A549 (cell line): Measurements from ENCODE around the gene CDK5RAP2. TPM values are rescaled to one million over a fixed set of nuclear protein-coding genes. Genes with fewer than 3 reads are reported as not detected.

Experiments
- ATAC-seq, 2 experiments: fragments of 200-7000 bp in 1 of 2; fragments of >200 bp in 1 of 2; cut with Nextera tagmentation in 1 of 2; cut with Tn5 transposase in 1 of 2; 3 replicates each; pipeline versions ENCODE4 v1.8.0 to v1.9.1; 2018 to 2020; ENCODE audit warnings: mild to moderate bottlenecking in 1 of 2, moderate library complexity in 1 of 2
- CTCF ChIA-PET: fragments of 300-600 bp; sonication (Branson Sonifier 250); formaldehyde crosslinking; extraction: SDS; loops from one replicate; lab custom pipeline; 2021; ENCODE audit warnings: antibody characterized with exemption, inconsistent platforms; lab: Yijun Ruan, JAX
- POLR2A ChIA-PET: fragments of 350-600 bp; formaldehyde crosslinking; extraction: SDS; loops from one replicate; lab custom pipeline; 2021; ENCODE audit warnings: antibody characterized with exemption, inconsistent platforms; lab: Yijun Ruan, JAX
- DNase-seq, 2 experiments: peaks; one replicate each; pipeline versions ENCODE4 v3.0.0 to v3.0.0-alpha.2; 2011 to 2016; ENCODE audit warnings: low read depth in 1 of 2, low spot score in 1 of 2
- FAIRE-seq: peaks from 2 replicates; lab custom pipeline; 2011; peaks lifted over from hg19 to GRCh38; lab: Jason Lieb, UNC
- H3K27ac ChIP-seq, 2 experiments: fragments of >200 bp; sonication (Bioruptor Twin); formaldehyde crosslinking; 3 replicates each; pipeline ENCODE4 v1.5.1; 2016 to 2017
- H3K4me1 ChIP-seq: fragments of >200 bp; sonication (Bioruptor Twin); formaldehyde crosslinking; 3 replicates; pipeline ENCODE4 v1.6.1; 2016
- H3K4me2 ChIP-seq: fragments of >200 bp; sonication (Bioruptor Twin); formaldehyde crosslinking; 3 replicates; pipeline ENCODE4 v1.6.1; 2016
- H3K4me3 ChIP-seq: fragments of >200 bp; sonication (Bioruptor Twin); formaldehyde crosslinking; 3 replicates; pipeline ENCODE4 v1.5.1; 2016
- H3K9me3 ChIP-seq: fragments of >200 bp; sonication (Bioruptor Twin); formaldehyde crosslinking; 3 replicates; pipeline ENCODE4 v1.6.1; 2016
- BCL3 ChIP-seq: fragments of >200 bp; sonication (Bioruptor Twin); formaldehyde crosslinking; IDR thresholded peaks from 3 replicates; pipeline ENCODE4 v1.6.1; 2016
- BHLHE40 ChIP-seq: IDR thresholded peaks from 2 replicates; pipeline ENCODE4 v1.6.1; 2012; ENCODE audit warnings: low read depth, low read length, inconsistent platforms
- CBX8 ChIP-seq: fragments of 200-600 bp; sonication (generic); IDR thresholded peaks from 2 replicates; pipeline ENCODE4 v1.6.1; 2016
- CHD2 ChIP-seq: fragments of 150-350 bp; IDR thresholded peaks from 2 replicates; pipeline ENCODE4 v1.6.1; 2014; ENCODE audit warnings: low read length; ENCODE audit not compliant: partially characterized antibody
- E2F6 ChIP-seq: IDR thresholded peaks from 2 replicates; pipeline ENCODE4 v1.6.1; 2012; ENCODE audit warnings: low read depth, borderline replicate concordance
- EHMT2 ChIP-seq: fragments of 200-600 bp; sonication (generic); IDR thresholded peaks from 2 replicates; pipeline ENCODE4 v1.6.1; 2016; ENCODE audit warnings: antibody characterized with exemption, low read depth, mild to moderate bottlenecking, moderate library complexity
- ELK1 ChIP-seq: fragments of 150-350 bp; IDR thresholded peaks from 2 replicates; pipeline ENCODE4 v1.6.1; 2014; ENCODE audit warnings: low read depth, mild to moderate bottlenecking, low read length
- FOSB ChIP-seq: fragments of 250-450 bp; sonication (Bioruptor Pico); IDR thresholded peaks from 2 replicates; pipeline ENCODE4 v1.5.0; 2020; ENCODE audit warnings: mild to moderate bottlenecking, moderate library complexity
- FOSL2 ChIP-seq, 2 experiments: fragments of 450-650 bp in 1 of 2; fragments of >200 bp in 1 of 2; sonication (Bioruptor Twin) in 1 of 2; formaldehyde crosslinking; IDR thresholded peaks; 2 replicates each; pipeline versions ENCODE4 v1.5.0 to v1.6.1; 2016 to 2020; ENCODE audit warnings: mild to moderate bottlenecking in 1 of 2, moderate library complexity in 1 of 2
- GATA3 ChIP-seq: IDR thresholded peaks from 2 replicates; pipeline ENCODE4 v1.6.1; 2012; ENCODE audit warnings: borderline replicate concordance
- HOXA7 ChIP-seq: fragments of 250-450 bp; sonication (Bioruptor Pico); IDR thresholded peaks from 2 replicates; pipeline ENCODE4 v1.5.0; 2020; ENCODE audit warnings: mild to moderate bottlenecking, moderate library complexity
- JUN ChIP-seq, 2 experiments: fragments of >200 bp; sonication (Bioruptor Twin); formaldehyde crosslinking; IDR thresholded peaks; 2 replicates in 1 of 2; 3 replicates in 1 of 2; pipeline ENCODE4 v1.6.1; 2016 to 2017
- KDM1A ChIP-seq: fragments of 200-600 bp; sonication (generic); IDR thresholded peaks from 2 replicates; pipeline ENCODE4 v1.6.1; 2016; ENCODE audit warnings: low read depth, mild to moderate bottlenecking
- KDM5A ChIP-seq: fragments of 200-600 bp; sonication (generic); IDR thresholded peaks from 2 replicates; pipeline ENCODE4 v1.6.1; 2016; ENCODE audit warnings: antibody characterized with exemption, mild to moderate bottlenecking
- MAZ ChIP-seq: fragments of 150-350 bp; IDR thresholded peaks from 2 replicates; pipeline ENCODE4 v1.6.1; 2014; ENCODE audit warnings: antibody characterized with exemption, low read depth, low read length, borderline replicate concordance
- MYC ChIP-seq: IDR thresholded peaks from 2 replicates; pipeline ENCODE4 v1.6.1; 2012; ENCODE audit warnings: mild to moderate bottlenecking, inconsistent platforms, low read length, improper control_type of control experiment, borderline replicate concordance
- NPAS2 ChIP-seq: fragments of 250-450 bp; sonication (Bioruptor Pico); IDR thresholded peaks from 2 replicates; pipeline ENCODE4 v1.8.0; 2022; ENCODE audit warnings: mild to moderate bottlenecking, moderate library complexity, borderline replicate concordance
- RCOR1 ChIP-seq: fragments of 150-350 bp; IDR thresholded peaks from 2 replicates; pipeline ENCODE4 v1.6.1; 2014; ENCODE audit warnings: antibody characterized with exemption, low read length, low read depth
- RNF2 ChIP-seq: fragments of 200-600 bp; sonication (generic); IDR thresholded peaks from 2 replicates; pipeline ENCODE4 v1.6.1; 2016; ENCODE audit warnings: low read depth, mild to moderate bottlenecking, antibody characterized with exemption, moderate library complexity, borderline replicate concordance
- ZC3H11A ChIP-seq: fragments of 450-650 bp; IDR thresholded peaks from 2 replicates; pipeline ENCODE4 v1.6.1; 2014; ENCODE audit warnings: antibody characterized with exemption, mild to moderate bottlenecking
- WGBS: methylation state at CpG from one replicate; pipeline ENCODE4 v1.1.6; 2017; ENCODE audit errors: missing lambda C conversion rate; 5-methylcytosine and 5-hydroxymethylcytosine counted together
- polyA plus RNA-seq, 4 experiments: library from polyadenylated mRNA; depleted of rRNA in 3 of 4; stranded (reverse); fragments of >200 nt; fragmentation: RNase III in 1 of 4; extraction: RNeasy Plus Mini Kit Qiagen cat#74134 plus additional on column Dnase treatment in 1 of 4; gene quantifications; 2 replicates in 3 of 4; 3 replicates in 1 of 4; pipeline ENCODE4 v1.2.3, GENCODE V29; 2011 to 2017

Gene CDK5RAP2
- polyA plus RNA-seq, 2 of the 4 experiments (the other 2 are of a cell fraction) = 29.1 to 44.6 TPM

- Histone ChIP-seq H3K27ac (no peak overlapping the region), H3K4me2 (no peak overlapping the region), H3K4me1 (peaks cover 5% of the 10 kb centered on the region; the same call in 2 of the 3 replicates), H3K4me3 (no peak overlapping the region), H3K9me3 (no peaks in the 10 kb centered on the region)
- FAIRE-seq (no peak), DNase-seq (no peak), ATAC-seq (no peak)
- ChIA-PET CTCF (no interaction called here), POLR2A (no interaction called here)
- TF ChIP-seq MYC (no peak), GATA3 (no peak), BCL3 (no peak), E2F6 (no peak), KDM5A (no peak)
- 91% methylated on average over 5 of the region's 5 CpGs for WGBS
These were observed 11.2 kb downstream of the CDK5RAP2 start for GRCh38 chr9:120568816-120569215.

- FAIRE-seq = no peak
- H3K27ac ChIP-seq = no peak overlapping the region
- H3K4me2 ChIP-seq = no peak overlapping the region
- no peaks in the 10 kb centered on the region for H3K9me3 ChIP-seq
- no peak for ATAC-seq
- WGBS = 93% methylated on average over 4 of the region's 4 CpGs
- H3K4me1 ChIP-seq = peaks cover 5% of the 10 kb centered on the region; the same call in 2 of the 3 replicates
- H3K4me3 ChIP-seq = no peak overlapping the region
- ChIA-PET POLR2A (no interaction called here), CTCF (no interaction called here)
- no peak for DNase-seq
- TF ChIP-seq FOSB = no peak
- no peak for TF ChIP-seq HOXA7
- TF ChIP-seq ELK1 = no peak
- no peak for TF ChIP-seq FOSL2 (IDR thresholded peaks at IDR 0.05)
- TF ChIP-seq FOSL2 (CRISPR knock-in tag; IDR thresholded peaks at IDR 0.05) = no peak
- no peak for TF ChIP-seq ZC3H11A
These were observed 12.1 kb downstream of the CDK5RAP2 start for GRCh38 chr9:120567874-120568273.

DNA sequence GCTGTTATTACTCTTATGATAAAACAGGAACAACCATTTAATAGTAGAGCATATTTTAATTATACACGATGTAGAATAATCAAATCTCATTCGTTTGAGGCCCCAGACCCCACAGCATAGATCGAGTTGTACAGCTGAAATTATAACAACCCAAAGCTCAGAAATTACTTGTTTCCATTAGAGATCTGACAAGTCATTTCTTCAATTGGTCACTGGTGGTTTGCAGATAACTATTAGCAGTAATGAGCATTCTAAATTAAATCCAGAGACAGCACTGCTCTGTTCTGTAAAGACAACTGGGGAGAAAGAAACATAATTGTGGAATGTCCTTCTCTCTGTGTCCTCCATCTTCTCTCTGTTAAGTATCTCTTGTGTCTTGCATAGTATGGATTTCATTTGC, 12.9 kb downstream of the CDK5RAP2 start:
- no peak overlapping the region for H3K4me3 ChIP-seq
- TF ChIP-seq BCL3 = no peak
- no peak for TF ChIP-seq HOXA7
- no peak for TF ChIP-seq JUN (IDR thresholded peaks at IDR 0.05)
- no peak for TF ChIP-seq CHD2
- TF ChIP-seq FOSL2 (IDR thresholded peaks at IDR 0.05) = no peak
- no peak for TF ChIP-seq FOSL2 (CRISPR knock-in tag; IDR thresholded peaks at IDR 0.05)
- no peak for TF ChIP-seq E2F6
- TF ChIP-seq KDM1A = no peak
- TF ChIP-seq EHMT2 = no peak
- TF ChIP-seq RCOR1 = no peak
- TF ChIP-seq BHLHE40 = no peak
- no peak for TF ChIP-seq NPAS2 (CRISPR knock-in tag)
- no peak for TF ChIP-seq MAZ
- no peak for TF ChIP-seq CBX8
- no peak for TF ChIP-seq ZC3H11A
- TF ChIP-seq RNF2 = no peak
- ChIA-PET CTCF (interaction anchor here (0.8 kb wide), 1 partner anchor 42 kb away, joined by 3 read pairs; no protein-coding TSS in a partner anchor), POLR2A (no interaction called here)
- no peak for ATAC-seq
- no peaks in the 10 kb centered on the region for H3K9me3 ChIP-seq
- DNase-seq = no peak
- FAIRE-seq = no peak
- H3K4me2 ChIP-seq = no peak overlapping the region
- H3K4me1 ChIP-seq = peaks cover 3% of the 10 kb centered on the region; the same call in 2 of the 3 replicates
- H3K27ac ChIP-seq = no peak overlapping the region
- WGBS = 87% methylated on average over 3 of the region's 3 CpGs
